ENCODE results near the gene NCBP3. TPM values are rescaled to one million over a fixed set of nuclear protein-coding genes. Genes with fewer than 3 reads are reported as not detected.

The NCBP3 gene
- total and polyA plus RNA-seq, 2 of the 8 experiments (the other 6 are each of a cell fraction or from before 2014, with no cell fraction given), result 19.6 to 46.1 TPM

GRCh38 chr17:3754066-3754457, 92.0 kb downstream of the NCBP3 start (continued):
- TF ChIP-seq HDAC2 (IDR thresholded peaks at IDR 0.05; ENCODE audit: borderline replicate concordance in 1 of 2, low read depth in 2 of 2, low read length in 2 of 2) (no peak), SRF (IDR thresholded peaks at IDR 0.05; ENCODE audit: low read depth, low read length) (no peak)
